GM12872 (cell line): ENCODE results near the gene PECR.

Experiments used
- TF ChIP-seq, protein P1 (sequence below): IDR thresholded peaks from 3 replicates; pipeline ENCODE4 v1.5.1; 2011; ENCODE audit warnings: low read depth, mild to moderate bottlenecking, low read length, moderate library complexity; ENCODE audit not compliant: insufficient read depth

The PECR gene

DNA sequence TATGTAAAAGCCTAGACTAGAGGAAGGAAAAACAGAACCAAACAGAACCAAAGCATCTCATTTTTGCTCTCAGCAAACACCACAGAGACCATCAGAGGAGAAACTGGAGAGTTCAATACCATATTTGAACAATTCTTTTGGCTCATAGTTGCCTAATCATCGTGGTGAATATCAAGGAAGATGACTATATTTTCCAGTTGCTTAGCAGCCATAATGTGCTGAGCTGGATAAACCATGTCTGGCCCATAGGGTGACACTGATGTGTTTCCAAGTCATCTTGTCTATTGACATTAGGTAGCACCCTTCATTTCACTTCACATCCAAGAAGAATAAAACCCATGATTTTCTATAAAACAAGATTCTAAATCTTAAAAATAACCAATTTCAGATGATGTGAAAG is 21.6 kb upstream of the PECR start:
- TF ChIP-seq, protein P1, sequence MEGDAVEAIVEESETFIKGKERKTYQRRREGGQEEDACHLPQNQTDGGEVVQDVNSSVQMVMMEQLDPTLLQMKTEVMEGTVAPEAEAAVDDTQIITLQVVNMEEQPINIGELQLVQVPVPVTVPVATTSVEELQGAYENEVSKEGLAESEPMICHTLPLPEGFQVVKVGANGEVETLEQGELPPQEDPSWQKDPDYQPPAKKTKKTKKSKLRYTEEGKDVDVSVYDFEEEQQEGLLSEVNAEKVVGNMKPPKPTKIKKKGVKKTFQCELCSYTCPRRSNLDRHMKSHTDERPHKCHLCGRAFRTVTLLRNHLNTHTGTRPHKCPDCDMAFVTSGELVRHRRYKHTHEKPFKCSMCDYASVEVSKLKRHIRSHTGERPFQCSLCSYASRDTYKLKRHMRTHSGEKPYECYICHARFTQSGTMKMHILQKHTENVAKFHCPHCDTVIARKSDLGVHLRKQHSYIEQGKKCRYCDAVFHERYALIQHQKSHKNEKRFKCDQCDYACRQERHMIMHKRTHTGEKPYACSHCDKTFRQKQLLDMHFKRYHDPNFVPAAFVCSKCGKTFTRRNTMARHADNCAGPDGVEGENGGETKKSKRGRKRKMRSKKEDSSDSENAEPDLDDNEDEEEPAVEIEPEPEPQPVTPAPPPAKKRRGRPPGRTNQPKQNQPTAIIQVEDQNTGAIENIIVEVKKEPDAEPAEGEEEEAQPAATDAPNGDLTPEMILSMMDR, result no peak

DNA sequence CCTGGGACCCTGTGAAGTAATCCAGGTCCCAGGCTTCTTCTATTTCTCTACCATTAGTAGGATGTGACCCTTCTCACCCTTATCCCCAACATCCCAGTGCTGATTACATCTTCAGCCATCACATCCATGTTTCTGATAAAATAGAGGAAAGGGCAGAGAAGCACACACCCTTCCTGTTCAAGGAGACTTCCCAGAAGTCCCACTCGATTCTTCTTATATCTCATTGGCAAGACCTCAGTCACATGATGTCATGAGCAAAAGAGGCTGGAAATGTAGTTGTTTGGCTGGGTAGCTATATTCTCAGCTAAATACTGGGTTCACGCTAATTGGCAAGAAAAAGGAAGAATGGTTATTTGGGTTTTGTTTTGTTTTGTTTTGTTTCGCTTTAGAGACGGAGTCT is 19.5 kb upstream of the PECR start:
- TF ChIP-seq, protein P1, result no peak

DNA sequence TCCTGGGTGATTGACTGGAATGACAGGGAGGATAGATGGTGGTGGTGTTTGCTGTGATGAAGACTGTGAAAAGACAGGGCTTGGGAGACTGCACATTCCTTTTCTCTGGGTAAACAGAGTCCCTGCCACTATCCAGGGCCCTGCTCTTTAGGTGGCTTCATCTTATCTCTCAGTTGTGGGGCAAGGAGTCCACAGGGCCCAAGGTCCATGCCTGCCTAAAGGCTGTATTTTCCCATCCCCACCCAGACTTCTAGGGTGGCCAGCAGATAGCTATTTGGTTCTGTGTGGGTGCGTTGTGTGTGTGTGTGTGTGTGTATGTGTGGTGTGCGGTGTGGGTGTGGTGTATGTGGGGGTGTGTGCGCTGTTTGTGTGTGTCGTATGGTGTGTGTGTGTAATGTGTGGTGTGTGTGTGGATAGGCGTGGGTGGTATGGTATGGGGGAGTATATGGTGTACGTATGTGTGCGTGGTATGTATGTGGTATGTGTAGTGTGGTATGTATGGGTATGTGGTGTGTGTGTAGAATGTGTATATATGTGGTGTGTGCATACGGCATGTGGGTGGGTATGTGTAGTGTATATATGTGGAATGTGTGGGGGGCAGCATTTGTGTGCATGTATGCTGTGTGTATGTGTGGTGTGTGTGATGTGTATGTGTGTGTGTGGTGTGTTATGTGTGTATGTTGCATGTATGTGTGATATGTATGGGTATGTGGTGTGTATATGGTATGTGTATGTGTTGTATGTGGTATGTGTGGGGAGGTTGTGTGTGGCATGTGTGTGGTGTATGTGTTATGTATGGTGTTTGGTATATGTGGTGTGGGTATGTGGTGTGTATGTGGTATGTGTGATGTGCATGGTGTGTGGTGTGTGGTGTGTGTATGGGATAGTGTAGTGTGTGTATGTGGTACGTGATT is 17.1 kb upstream of the PECR start:
- TF ChIP-seq, protein P1, result no peak

DNA sequence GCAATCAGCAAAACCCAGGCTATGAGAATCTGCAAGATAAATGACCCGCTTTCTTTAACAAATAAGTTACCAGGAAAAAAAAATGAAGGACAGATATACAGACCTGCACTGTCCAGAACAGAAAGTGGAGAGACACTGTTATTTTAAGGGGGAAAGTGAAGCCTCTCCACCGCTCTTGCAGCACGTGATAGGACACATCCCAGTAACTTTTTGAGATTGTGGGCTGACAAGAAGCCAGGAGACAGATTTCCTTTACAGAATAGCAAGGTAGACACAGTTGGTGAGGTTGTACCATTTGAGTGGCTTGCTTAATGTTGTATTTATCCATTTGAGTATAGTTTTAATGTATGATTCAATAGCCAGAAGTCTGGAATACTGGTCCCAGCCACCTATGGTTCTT is 13.1 kb upstream of the PECR start:
- TF ChIP-seq, protein P1, result no peak

DNA sequence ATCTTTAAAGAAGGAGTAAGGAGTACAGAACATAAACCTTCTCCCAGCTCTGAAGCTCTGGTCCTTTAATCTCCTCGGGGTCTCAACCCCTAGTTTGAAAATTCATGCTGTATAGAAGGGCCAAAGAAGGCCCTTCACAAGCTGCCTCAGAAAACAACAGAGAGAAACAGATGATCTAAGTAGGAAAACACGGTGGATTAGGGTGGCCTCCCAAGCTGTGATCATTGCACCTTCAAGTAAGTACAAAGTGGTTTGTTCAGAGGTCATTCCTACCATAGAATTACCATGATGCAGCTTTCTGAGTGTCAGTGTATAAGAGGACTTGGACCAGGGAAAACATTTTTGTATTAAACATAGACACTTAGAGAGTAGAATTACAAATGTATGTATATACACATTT is 11.0 kb upstream of the PECR start:
- TF ChIP-seq, protein P1, result no peak

DNA sequence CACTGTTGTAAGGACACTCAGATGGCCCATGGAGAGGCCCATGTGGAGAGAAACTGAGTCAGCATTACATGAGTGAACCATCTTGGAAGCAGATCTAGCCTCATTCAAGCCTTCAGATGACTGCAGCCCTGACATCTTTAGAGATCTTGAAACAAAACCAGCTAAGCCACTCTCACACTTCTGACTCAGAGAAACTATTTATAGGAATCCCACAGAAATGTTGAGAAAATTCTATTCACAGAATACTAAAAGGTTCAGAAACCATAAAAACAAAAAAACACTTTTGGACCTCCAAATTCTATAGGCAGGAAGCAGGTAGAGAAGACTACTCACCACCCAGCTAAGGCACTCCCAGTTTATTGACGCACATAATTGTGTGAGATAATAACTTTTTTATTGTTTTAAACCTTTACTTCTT is 8.8 kb upstream of the PECR start:
- TF ChIP-seq, protein P1, result no peak

DNA sequence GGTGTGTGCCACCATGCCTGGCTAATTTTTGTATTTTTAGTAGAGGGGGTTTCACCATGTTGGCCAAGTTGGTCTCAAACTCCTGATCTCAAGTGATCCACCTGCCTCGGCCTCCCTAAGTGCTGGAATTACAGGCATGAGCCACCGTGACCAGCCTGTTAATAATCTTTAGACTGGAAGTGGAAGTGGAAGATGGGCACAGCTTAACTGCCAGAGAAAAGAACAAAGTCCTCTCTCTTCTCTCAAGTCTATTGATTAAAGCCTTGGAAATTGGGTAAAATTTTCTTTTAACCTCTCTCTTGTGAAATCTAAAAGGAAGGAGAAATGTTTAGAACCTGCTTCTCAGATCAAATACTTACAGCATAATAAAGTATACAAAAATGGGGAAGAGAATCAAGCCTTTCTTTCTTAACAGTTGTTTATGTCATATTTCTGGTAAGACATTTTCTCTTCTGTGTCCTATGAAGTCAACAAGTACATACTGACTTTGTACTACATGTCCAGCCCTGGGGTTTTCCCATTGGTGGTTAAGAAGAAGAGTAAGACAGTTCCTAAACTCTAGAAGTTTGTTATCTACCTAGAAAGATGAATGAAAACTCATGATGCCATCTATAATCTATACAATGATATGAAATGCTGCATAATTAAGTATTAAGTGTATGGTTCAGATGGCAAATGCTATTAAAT is 4.7 kb upstream of the PECR start:
- TF ChIP-seq, protein P1, result no peak
